Uterus (tissue), 4 donors: ENCODE data around the gene ATRAID. TPM values are rescaled to one million over a fixed set of nuclear protein-coding genes. Genes with fewer than 3 reads are reported as not detected.

Source experiments
- DNase-seq, 2 donors: peaks; one replicate each; pipeline ENCODE4 v3.0.0-alpha.2; 2019 to 2020
- H3K27ac ChIP-seq, 2 donors: fragments of 200-600 bp; sonication (generic); 1 replicate in 1 of 2; 2 replicates in 1 of 2; pipeline ENCODE4 v1.5.1; 2016 to 2018
- H3K27me3 ChIP-seq, 2 donors: fragments of 200-600 bp; sonication (generic); one replicate each; pipeline ENCODE4 v1.5.1; 2018 to 2019; ENCODE audit warnings: control low read depth in 1 of 2
- H3K36me3 ChIP-seq, 2 donors: fragments of 200-600 bp; sonication (generic); one replicate each; pipeline ENCODE4 v1.5.1; 2019; ENCODE audit warnings: control low read depth in 1 of 2
- H3K4me1 ChIP-seq, 2 donors: fragments of 200-600 bp; sonication (generic); one replicate each; pipeline ENCODE4 v1.5.1; 2018 to 2019; ENCODE audit warnings: control low read depth in 1 of 2
- H3K4me3 ChIP-seq, 2 donors: fragments of 200-600 bp; sonication (generic); 1 replicate in 1 of 2; 2 replicates in 1 of 2; pipeline ENCODE4 v1.5.1; 2018 to 2019; ENCODE audit warnings: mild to moderate bottlenecking in 1 of 2
- H3K9me3 ChIP-seq, 2 donors: fragments of 200-600 bp; sonication (generic); one replicate each; pipeline ENCODE4 v1.5.1; 2019; ENCODE audit warnings: control low read depth in 1 of 2
- POLR2A ChIP-seq, 2 donors: fragments of 450-650 bp; IDR thresholded peaks; one replicate each; pipeline ENCODE4 v1.6.1; 2016; ENCODE audit warnings: antibody characterized with exemption in 2 of 2, mild to moderate bottlenecking in 1 of 2, moderate library complexity in 1 of 2
- intact Hi-C: fragments of 100-400 bp; cut with DNase I; formaldehyde crosslinking; loops from one replicate; pipeline ENCODE4 v1.15.1; 2023; ENCODE audit warnings: low total_unique reads
- total RNA-seq, 4 donors: library from RNA; depleted of rRNA in 3 of 4; stranded (reverse); fragments of >200 nt in 3 of 4; gene quantifications; one replicate each; pipeline versions ENCODE4 v1.1.0 to v1.2.4, GENCODE V29; 2014 to 2023
- TF ChIP-seq, protein P1 (sequence below), 4 experiments: fragments of 200-600 bp in 2 of 4; fragments of 450-650 bp in 2 of 4; sonication (generic) in 2 of 4; IDR thresholded peaks; one replicate each; pipeline ENCODE4 v1.5.1; 2016 to 2019; ENCODE audit warnings: antibody characterized with exemption in 4 of 4, mild to moderate bottlenecking in 2 of 4, moderate library complexity in 1 of 4
- donor health status: DM: yes; HTN: yes; CAD: no.

The ATRAID gene
- total RNA-seq, 4 donors from 2014 or later: 105 to 235 (median 144) TPM

- no peak for TF ChIP-seq POLR2A (IDR thresholded peaks at IDR 0.05)
- TF ChIP-seq, protein P1, sequence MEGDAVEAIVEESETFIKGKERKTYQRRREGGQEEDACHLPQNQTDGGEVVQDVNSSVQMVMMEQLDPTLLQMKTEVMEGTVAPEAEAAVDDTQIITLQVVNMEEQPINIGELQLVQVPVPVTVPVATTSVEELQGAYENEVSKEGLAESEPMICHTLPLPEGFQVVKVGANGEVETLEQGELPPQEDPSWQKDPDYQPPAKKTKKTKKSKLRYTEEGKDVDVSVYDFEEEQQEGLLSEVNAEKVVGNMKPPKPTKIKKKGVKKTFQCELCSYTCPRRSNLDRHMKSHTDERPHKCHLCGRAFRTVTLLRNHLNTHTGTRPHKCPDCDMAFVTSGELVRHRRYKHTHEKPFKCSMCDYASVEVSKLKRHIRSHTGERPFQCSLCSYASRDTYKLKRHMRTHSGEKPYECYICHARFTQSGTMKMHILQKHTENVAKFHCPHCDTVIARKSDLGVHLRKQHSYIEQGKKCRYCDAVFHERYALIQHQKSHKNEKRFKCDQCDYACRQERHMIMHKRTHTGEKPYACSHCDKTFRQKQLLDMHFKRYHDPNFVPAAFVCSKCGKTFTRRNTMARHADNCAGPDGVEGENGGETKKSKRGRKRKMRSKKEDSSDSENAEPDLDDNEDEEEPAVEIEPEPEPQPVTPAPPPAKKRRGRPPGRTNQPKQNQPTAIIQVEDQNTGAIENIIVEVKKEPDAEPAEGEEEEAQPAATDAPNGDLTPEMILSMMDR (IDR thresholded peaks at IDR 0.05): no peak
- H3K27me3 ChIP-seq: no peaks in the 10 kb centered on the region
- DNase-seq: no peak
- H3K9me3 ChIP-seq: no peaks in the 10 kb centered on the region
- no peak overlapping the region for H3K27ac ChIP-seq
- no peaks in the 10 kb centered on the region for H3K36me3 ChIP-seq
- no peak overlapping the region for H3K4me3 ChIP-seq
- intact Hi-C loops: no loop called here
- H3K4me1 ChIP-seq: no peaks in the 10 kb centered on the region
Measured at GRCh38 chr2:27243391-27244130, 31.7 kb downstream of the ATRAID start.

DNA sequence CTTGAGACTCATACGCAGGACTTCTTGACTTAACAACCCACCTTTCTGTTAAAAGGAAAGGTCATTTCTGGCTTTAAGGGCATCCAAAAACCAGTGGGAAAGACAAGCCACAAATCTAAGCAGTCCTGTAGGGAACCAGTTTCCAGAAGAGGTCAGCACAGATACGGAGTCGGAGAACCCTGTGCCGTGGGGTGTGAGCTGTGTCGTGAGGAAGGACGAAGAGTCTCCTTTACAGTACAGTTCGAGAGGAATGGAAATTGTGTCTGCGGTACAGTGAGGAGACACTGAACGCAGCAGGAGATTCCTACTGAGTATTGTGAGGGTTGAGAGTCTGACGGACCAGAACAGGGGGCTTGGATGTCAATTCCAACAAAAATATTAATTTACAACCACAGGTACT is 33.3 kb downstream of the ATRAID start:
- intact Hi-C loops: no loop called here

DNA sequence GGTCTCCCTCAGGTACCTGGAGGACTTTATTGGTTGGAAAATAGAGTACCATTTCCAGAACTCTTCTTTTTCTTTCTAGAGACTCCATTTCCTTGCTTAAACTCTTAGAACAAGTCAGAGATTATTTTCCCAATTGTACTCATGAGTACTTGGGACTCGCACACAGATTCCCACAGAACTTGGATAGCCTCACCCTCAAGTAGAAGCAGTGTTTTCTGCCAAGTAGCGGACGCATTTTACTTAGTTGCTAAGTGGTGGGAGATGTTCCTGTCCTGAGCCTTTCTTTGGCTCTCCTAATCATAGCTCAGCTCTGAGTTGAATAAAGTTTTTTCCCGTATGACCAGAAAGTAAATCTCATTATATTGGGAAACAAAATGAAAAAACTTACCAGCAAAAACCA is 33.8 kb downstream of the ATRAID start:
- Histone ChIP-seq H3K36me3 (no peaks in the 10 kb centered on the region), H3K9me3 (no peaks in the 10 kb centered on the region), H3K27me3 (peaks cover 0 to 4% of the 10 kb centered on the region in 2 donors), H3K4me1 (no peaks in the 10 kb centered on the region), H3K27ac (no peak overlapping the region), H3K4me3 (no peak overlapping the region)
- no peak for TF ChIP-seq POLR2A (IDR thresholded peaks at IDR 0.05)
- TF ChIP-seq, protein P1 (IDR thresholded peaks at IDR 0.05): no peak
- intact Hi-C loops: no loop called here
- DNase-seq: no peak

More for the DNA sequence above, 33.3 kb downstream of the ATRAID start:
- Histone ChIP-seq H3K9me3 (no peaks in the 10 kb centered on the region), H3K27ac (no peak overlapping the region), H3K4me3 (no peak overlapping the region), H3K36me3 (no peaks in the 10 kb centered on the region), H3K4me1 (no peaks in the 10 kb centered on the region), H3K27me3 (no peaks in the 10 kb centered on the region)
- TF ChIP-seq, protein P1 (IDR thresholded peaks at IDR 0.05): no peak
- TF ChIP-seq POLR2A (IDR thresholded peaks at IDR 0.05): no peak
- no peak for DNase-seq

- intact Hi-C loops: no loop called here
- H3K27me3 ChIP-seq: peaks cover 0 to 12% of the 10 kb centered on the region in 2 donors
- no peaks in the 10 kb centered on the region for H3K36me3 ChIP-seq
- TF ChIP-seq, protein P1 (IDR thresholded peaks at IDR 0.05): no peak
- no peak for TF ChIP-seq POLR2A (IDR thresholded peaks at IDR 0.05)
- H3K9me3 ChIP-seq: no peaks in the 10 kb centered on the region
- DNase-seq: no peak
- H3K4me3 ChIP-seq: no peak overlapping the region
- no peak overlapping the region for H3K27ac ChIP-seq
- no peaks in the 10 kb centered on the region for H3K4me1 ChIP-seq
Measured at GRCh38 chr2:27247893-27248292, 36.1 kb downstream of the ATRAID start.

- Histone ChIP-seq H3K27me3 (peaks cover 0 to 12% of the 10 kb centered on the region in 2 donors), H3K9me3 (no peaks in the 10 kb centered on the region), H3K4me1 (no peaks in the 10 kb centered on the region), H3K27ac (no peak overlapping the region), H3K4me3 (no peak overlapping the region), H3K36me3 (no peaks in the 10 kb centered on the region)
- intact Hi-C loops: no loop called here
- no peak for DNase-seq
- no peak for TF ChIP-seq POLR2A (IDR thresholded peaks at IDR 0.05)
- TF ChIP-seq, protein P1 (IDR thresholded peaks at IDR 0.05): no peak
Measured at GRCh38 chr2:27249159-27249890, 37.5 kb downstream of the ATRAID start.
